ENCODE measurements around the gene RHEX. TPM values are rescaled to one million over a fixed set of nuclear protein-coding genes. Genes with fewer than 3 reads are reported as not detected.

RHEX gene, protein sequence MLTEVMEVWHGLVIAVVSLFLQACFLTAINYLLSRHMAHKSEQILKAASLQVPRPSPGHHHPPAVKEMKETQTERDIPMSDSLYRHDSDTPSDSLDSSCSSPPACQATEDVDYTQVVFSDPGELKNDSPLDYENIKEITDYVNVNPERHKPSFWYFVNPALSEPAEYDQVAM
- total RNA-seq: not detected

DNA sequence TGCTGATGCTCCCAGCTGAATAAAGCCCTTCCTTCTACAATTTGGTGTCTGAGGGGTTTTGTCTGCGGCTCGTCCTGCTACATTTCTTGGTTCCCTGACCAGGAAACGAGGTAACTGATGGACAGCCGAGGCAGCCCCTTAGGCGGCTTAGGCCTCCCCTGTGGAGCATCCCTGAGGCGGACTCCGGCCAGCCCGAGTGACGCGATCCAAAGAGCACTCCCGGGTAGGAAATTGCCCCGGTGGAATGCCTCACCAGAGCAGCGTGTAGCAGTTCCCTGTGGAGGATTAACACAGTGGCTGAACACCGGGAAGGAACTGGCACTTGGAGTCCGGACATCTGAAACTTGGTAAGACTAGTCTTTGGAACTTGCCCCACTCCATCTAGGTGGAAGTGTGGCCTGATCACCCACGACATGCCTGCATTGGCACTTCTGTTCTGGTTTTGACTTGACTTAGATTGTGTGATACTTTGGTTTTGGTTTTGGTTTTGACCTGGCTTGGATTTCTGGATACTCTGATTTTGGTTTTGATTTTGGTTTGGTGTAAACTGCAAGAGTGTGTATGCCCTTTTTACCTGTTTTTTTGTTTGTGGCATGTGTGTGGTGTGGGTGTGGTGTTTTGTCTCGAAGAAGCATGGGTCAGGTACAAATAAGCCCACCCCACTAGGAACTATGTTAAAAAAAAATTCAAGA, at the start of gene RHEX:
TSS of gene RHEX (plus strand) at position 255 of the 692 bp plus-strand sequence. CDS start 44,656 bp downstream, outside the sequence.

GRCh38 chr1:206023695-206024094, 29.3 kb upstream of the RHEX start, which contains the start of gene CTSE:
Gene CTSE (minus strand): TSS chr1:206023895. CDS start chr1:206023791, 104 bp downstream.

DNA sequence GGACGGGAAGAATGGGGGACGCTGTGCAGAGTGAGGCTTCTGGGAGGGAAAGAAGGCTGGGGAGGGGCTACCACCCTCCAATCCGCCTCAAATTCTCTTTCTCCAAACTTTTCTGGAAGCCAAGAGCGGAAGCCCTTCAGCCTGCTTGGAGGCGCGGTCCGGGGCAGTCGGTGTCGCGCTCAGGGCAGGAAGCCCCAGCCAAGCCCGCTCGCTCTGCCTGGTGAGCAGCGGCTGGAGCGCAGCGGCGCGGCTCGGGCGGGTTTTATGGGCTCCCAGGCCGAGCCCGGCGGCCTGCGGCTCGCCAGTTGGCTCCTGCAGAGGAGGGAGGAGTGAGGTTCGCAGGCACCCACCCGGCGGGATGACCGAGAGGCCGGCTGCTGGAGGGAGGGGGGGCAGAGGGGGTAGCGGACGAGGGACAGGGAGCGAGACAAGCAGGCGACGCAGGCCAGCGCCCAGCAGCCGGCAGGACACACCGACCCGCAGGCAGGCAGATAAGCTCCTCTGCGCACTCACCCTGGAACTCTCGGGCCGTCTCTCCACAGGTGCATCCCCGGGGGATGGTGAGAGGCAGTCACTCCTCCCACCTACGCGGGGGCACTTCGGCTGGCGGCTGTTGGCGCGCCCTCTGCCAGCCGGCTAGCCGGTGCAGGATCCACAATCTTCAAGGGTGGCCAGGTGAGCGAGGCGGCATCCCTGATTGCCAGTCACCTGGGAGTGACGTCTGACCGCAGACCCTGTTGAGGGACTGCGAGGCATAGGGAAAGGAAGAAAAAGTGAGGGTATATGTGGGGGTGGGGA, 64.4 kb downstream of the RHEX start, which contains the start of gene AVPR1B:
TSS of gene AVPR1B (minus strand) at position 238 of the 798 bp plus-strand sequence. CDS start 498 bp downstream, outside the sequence.

Small RNA genes within 50 kb of the gene (small RNA-seq; reads per million reads assigned to genes)
- gene RF00271: 0 reads per million in 2 donors

Other genes starting within 250 kb of the RHEX start
- 10 to 100 TPM; 17.0 to 17.2 TPM for gene SLC41A1, start 240.0 kb upstream of the RHEX start, total RNA-seq
- gene PM20D1, start 203.0 kb upstream of the RHEX start, total RNA-seq: not detected
- not detected for gene SLC26A9, start 109.7 kb upstream of the RHEX start, total RNA-seq
- 10 to 100 TPM in 1 of 2 donors, 1 to 10 TPM in 1; 3.0 to 11.0 TPM for gene RAB7B, start 49.8 kb upstream of the RHEX start, total RNA-seq
- gene CTSE, start 29.3 kb upstream of the RHEX start, total RNA-seq: under 1 TPM; 0.33 to 0.34 TPM
- not detected for gene AVPR1B, start 64.2 kb downstream of the RHEX start, total RNA-seq
- gene FAM72A, start 149.7 kb downstream of the RHEX start, total RNA-seq: 10 to 100 TPM in 1 of 2 donors, 1 to 10 TPM in 1; 8.6 to 11.0 TPM
- 100 to 1,000 TPM in 1 of 2 donors, 10 to 100 TPM in 1; 69.9 to 112 TPM for gene SRGAP2, start 150.4 kb downstream of the RHEX start, total RNA-seq